Measurements from ENCODE around the gene RAD51B. TPM values are rescaled to one million over a fixed set of nuclear protein-coding genes. Genes with fewer than 3 reads are reported as not detected.
A peak's percentile ranks its signal among the peaks of the same experiment; 100 is the strongest.

The RAD51B gene
- total RNA-seq, 1 experiment from 2014 or later = 16.7 TPM

- Histone ChIP-seq H3K4me1 (ENCODE audit: insufficient read depth, low read length) (peaks cover 2% of the 10 kb centered on the region; the same call in 1 of the 2 replicates), H4K91ac (ENCODE audit: insufficient read length, low read depth, low read length) (no peak overlapping the region), H3K56ac (ENCODE audit: insufficient read length, low read depth, low read length) (no peak overlapping the region), H2BK15ac (ENCODE audit: low read depth, low read length) (no peak overlapping the region), H2BK20ac (ENCODE audit: low read depth, low read length, poor library complexity, severe bottlenecking) (no peak overlapping the region), H3K14ac (ENCODE audit: insufficient read depth, low read length) (no peak overlapping the region), H2AFZ (ENCODE audit: low read length) (no peak overlapping the region), H2AK5ac (ENCODE audit: insufficient read length, low read length) (no peak overlapping the region), H4K20me1 (ENCODE audit: control insufficient read depth, insufficient read depth, insufficient read length) (no peaks in the 10 kb centered on the region), H4K8ac (replicated peaks; ENCODE audit: insufficient read length, low read depth, low read length) (no peak overlapping the region), H3T11ph (ENCODE audit: low read length) (no peak overlapping the region), H3K9ac (ENCODE audit: extremely low read depth, insufficient read length, low read length) (no peak overlapping the region), H2BK120ac (ENCODE audit: low read depth, low read length, poor library complexity, severe bottlenecking) (no peak overlapping the region), H3K27me3 (ENCODE audit: insufficient read depth, low read length) (no peaks in the 10 kb centered on the region), H3K9me3 (ENCODE audit: control insufficient read depth, low read depth, low read length) (no peaks in the 10 kb centered on the region), H3K4me2 (ENCODE audit: insufficient read depth, insufficient read length, low read length) (no peak overlapping the region), H3K18ac (ENCODE audit: insufficient read length, low read depth, low read length) (no peak overlapping the region), H3K23ac (ENCODE audit: insufficient read length, low read depth, low read length) (no peak overlapping the region), H4K5ac (ENCODE audit: insufficient read length, low read depth, low read length) (no peak overlapping the region), H3K79me2 (ENCODE audit: insufficient read depth, low read length) (no peaks in the 10 kb centered on the region), H2BK12ac (ENCODE audit: insufficient read length, low read depth, low read length) (no peak overlapping the region), H2BK5ac (ENCODE audit: insufficient read length, low read length) (no peak overlapping the region), H3K79me1 (ENCODE audit: insufficient read depth, low read depth, low read length, poor library complexity, severe bottlenecking) (no peaks in the 10 kb centered on the region), H3K27ac (ENCODE audit: insufficient read length, low read depth, low read length) (no peak overlapping the region), H3K23me2 (ENCODE audit: insufficient read length, low read depth, low read length, poor library complexity, severe bottlenecking) (no peaks in the 10 kb centered on the region), H3K4ac (ENCODE audit: low read depth, low read length) (no peak overlapping the region)
- H3K4me1 Mint-ChIP-seq = peaks cover 38 to 43% of the 10 kb centered on the region in 2 experiments
- peak overlapping the region in 1 of 3 experiments; percentile 45; a peak in 1 of 7 replicates for H3K27ac Mint-ChIP-seq
- DNase-seq = no peak
- no peaks in the 10 kb centered on the region; the same call in none of the 2 replicates for H3K27me3 Mint-ChIP-seq (ENCODE audit: low read depth)
- TF ChIP-seq CTCF (conservative IDR thresholded peaks at IDR 0.05) = no peak
- peaks cover 0 to 2% (median 0%) of the 10 kb centered on the region in 3 experiments; a peak in 1 of 7 replicates for H3K36me3 Mint-ChIP-seq (ENCODE audit: insufficient read depth in 1 of 3, low read depth in 3 of 3)
- WGBS (ENCODE audit: extremely low coverage, insufficient read length, low lambda C conversion rate) = no CpG with 5 or more reads among the region's 8 CpGs
- H3K9me3 Mint-ChIP-seq = no peaks in the 10 kb centered on the region; a peak in 1 of 5 replicates
- H3K4me3 Mint-ChIP-seq = no peak overlapping the region
These were observed 745.5 kb downstream of the RAD51B start for GRCh38 chr14:68564826-68565759.
